Fibroblast of lung (primary cell): ENCODE data around the gene MESP1.

Experiments used
- EZH2 ChIP-seq: IDR thresholded peaks from 2 replicates; pipeline ENCODE4 v1.5.1; 2012; ENCODE audit warnings: low read length, control low read depth, mild to moderate bottlenecking; ENCODE audit errors: missing control alignments
- TF ChIP-seq, protein P1 (sequence below), 2 donors: IDR thresholded peaks in 1 of 2; conservative IDR thresholded peaks in 1 of 2; 1 replicate in 1 of 2; 2 replicates in 1 of 2; pipeline ENCODE4 v1.5.1; 2011 to 2012; ENCODE audit warnings: low read length in 2 of 2, control low read depth in 1 of 2, inconsistent platforms in 1 of 2, low read depth in 1 of 2, mild to moderate bottlenecking in 1 of 2

GRCh38 chr15:89766357-89767311, 15.6 kb upstream of the MESP1 start:
- TF ChIP-seq, protein P1, sequence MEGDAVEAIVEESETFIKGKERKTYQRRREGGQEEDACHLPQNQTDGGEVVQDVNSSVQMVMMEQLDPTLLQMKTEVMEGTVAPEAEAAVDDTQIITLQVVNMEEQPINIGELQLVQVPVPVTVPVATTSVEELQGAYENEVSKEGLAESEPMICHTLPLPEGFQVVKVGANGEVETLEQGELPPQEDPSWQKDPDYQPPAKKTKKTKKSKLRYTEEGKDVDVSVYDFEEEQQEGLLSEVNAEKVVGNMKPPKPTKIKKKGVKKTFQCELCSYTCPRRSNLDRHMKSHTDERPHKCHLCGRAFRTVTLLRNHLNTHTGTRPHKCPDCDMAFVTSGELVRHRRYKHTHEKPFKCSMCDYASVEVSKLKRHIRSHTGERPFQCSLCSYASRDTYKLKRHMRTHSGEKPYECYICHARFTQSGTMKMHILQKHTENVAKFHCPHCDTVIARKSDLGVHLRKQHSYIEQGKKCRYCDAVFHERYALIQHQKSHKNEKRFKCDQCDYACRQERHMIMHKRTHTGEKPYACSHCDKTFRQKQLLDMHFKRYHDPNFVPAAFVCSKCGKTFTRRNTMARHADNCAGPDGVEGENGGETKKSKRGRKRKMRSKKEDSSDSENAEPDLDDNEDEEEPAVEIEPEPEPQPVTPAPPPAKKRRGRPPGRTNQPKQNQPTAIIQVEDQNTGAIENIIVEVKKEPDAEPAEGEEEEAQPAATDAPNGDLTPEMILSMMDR (conservative IDR thresholded peaks at IDR 0.05 in 1 of 2, IDR thresholded peaks at IDR 0.05 in 1 of 2; ENCODE audit: low read depth in 1 of 2, low read length in 2 of 2): no peak
- TF ChIP-seq EZH2: no peak
